ENCODE measurements around the gene HIGD1A. TPM values are rescaled to one million over a fixed set of nuclear protein-coding genes. Genes with fewer than 3 reads are reported as not detected.

HIGD1A gene
- total and polyA plus RNA-seq, 2 of the 8 experiments (the other 6 are each of a cell fraction or from before 2014, with no cell fraction given): 67.3 to 95.4 TPM

GRCh38 chr3:42746455-42747450 is 57.5 kb downstream of the HIGD1A start (continued):
- no peak for TF ChIP-seq CHD7 (IDR thresholded peaks at IDR 0.05; ENCODE audit: insufficient replicate concordance, low read length)
- TF ChIP-seq POU5F1 (IDR thresholded peaks at IDR 0.05; ENCODE audit: low read depth, low read length): no peak
- no peak for TF ChIP-seq NRF1 (IDR thresholded peaks at IDR 0.05; ENCODE audit: low read depth, low read length)
- no peak for TF ChIP-seq MAFK (IDR thresholded peaks at IDR 0.05; ENCODE audit: low read depth, low read length)
- TF ChIP-seq TAF7 (optimal IDR thresholded peaks at IDR 0.05; ENCODE audit: borderline replicate concordance, low read depth, low read length): no peak
- TF ChIP-seq SIX5 (IDR thresholded peaks at IDR 0.05; ENCODE audit: low read depth, low read length): no peak
- TF ChIP-seq ATF2 (IDR thresholded peaks at IDR 0.05; ENCODE audit: low read length): no peak
- no peak for TF ChIP-seq POLR2A (IDR thresholded peaks at IDR 0.05; ENCODE audit: control extremely low read depth in 1 of 2, low read depth in 2 of 2, low read length in 2 of 2)

Data from H1 (cell line).